ENCODE measurements around the gene FRK. TPM values are rescaled to one million over a fixed set of nuclear protein-coding genes. Genes with fewer than 3 reads are reported as not detected.

FRK gene
- total and polyA plus RNA-seq, 8 donors = 1.0 to 23.3 (median 6.2) TPM

GRCh38 chr6:115982453-115982852 lies 78.2 kb downstream of the FRK start:
- Histone ChIP-seq H3K4me1 (no peaks in the 10 kb centered on the region), H3K27ac (no peak overlapping the region), H3K9me3 (no peaks in the 10 kb centered on the region), H3K27me3 (no peaks in the 10 kb centered on the region), H3K36me3 (no peaks in the 10 kb centered on the region), H3K4me3 (no peak overlapping the region)
- DNase-seq = no peak
- TF ChIP-seq CTCF (IDR thresholded peaks at IDR 0.05) = no peak
- no peak for TF ChIP-seq EP300 (IDR thresholded peaks at IDR 0.05)
- TF ChIP-seq POLR2AphosphoS5 (IDR thresholded peaks at IDR 0.05) = no peak
- TF ChIP-seq POLR2A (IDR thresholded peaks at IDR 0.05) = no peak
- intact Hi-C loops (cut with DNase I; ENCODE audit: low total_unique reads) = no loop called here
- WGBS, 5 donors = 90 to 98% (median 97%) methylated on average over 2 of the region's 2 CpGs

GRCh38 chr6:115977220-115977619 lies 83.5 kb downstream of the FRK start:
- no peaks in the 10 kb centered on the region for H3K9me3 ChIP-seq
- H3K4me1 ChIP-seq = no peaks in the 10 kb centered on the region
- H3K27me3 ChIP-seq = no peaks in the 10 kb centered on the region
- no peak overlapping the region for H3K4me3 ChIP-seq
- H3K27ac ChIP-seq = no peak overlapping the region
- WGBS, 5 donors = 40 to 60% (median 44%) methylated on average over 2 of the region's 2 CpGs
- DNase-seq = no peak
- no peak for TF ChIP-seq CTCF (IDR thresholded peaks at IDR 0.05)
- TF ChIP-seq POLR2AphosphoS5 (IDR thresholded peaks at IDR 0.05) = no peak
- no peaks in the 10 kb centered on the region for H3K36me3 ChIP-seq
- intact Hi-C loops (cut with DNase I; ENCODE audit: low total_unique reads) = no loop called here

- Histone ChIP-seq H3K27ac (no peak overlapping the region), H3K27me3 (no peaks in the 10 kb centered on the region), H3K9me3 (no peaks in the 10 kb centered on the region), H3K4me1 (no peaks in the 10 kb centered on the region), H3K4me3 (no peak overlapping the region), H3K36me3 (no peaks in the 10 kb centered on the region)
- WGBS, 5 donors = 78 to 93% (median 89%) methylated on average over 2 of the region's 2 CpGs
- TF ChIP-seq EP300 (IDR thresholded peaks at IDR 0.05) (no peak), POLR2A (IDR thresholded peaks at IDR 0.05) (no peak), CTCF (IDR thresholded peaks at IDR 0.05) (no peak), POLR2AphosphoS5 (IDR thresholded peaks at IDR 0.05) (no peak)
- intact Hi-C loops (cut with DNase I; ENCODE audit: low total_unique reads) = no loop called here
- no peak for DNase-seq
Measured at GRCh38 chr6:115976321-115976870, 84.3 kb downstream of the FRK start.

- Histone ChIP-seq H3K27me3 (no peaks in the 10 kb centered on the region), H3K4me1 (peaks cover 0 to 7% (median 2%) of the 10 kb centered on the region in 4 donors), H3K27ac (no peak overlapping the region), H3K36me3 (no peaks in the 10 kb centered on the region), H3K4me3 (no peak overlapping the region), H3K9me3 (no peaks in the 10 kb centered on the region)
- DNase-seq = no peak
- intact Hi-C loops (cut with DNase I; ENCODE audit: low total_unique reads) = no loop called here
- WGBS, 5 donors = 84 to 96% (median 90%) methylated on average over 2 of the region's 2 CpGs
- no peak for TF ChIP-seq CTCF (IDR thresholded peaks at IDR 0.05)
- TF ChIP-seq POLR2A (IDR thresholded peaks at IDR 0.05) = no peak
- no peak for TF ChIP-seq POLR2AphosphoS5 (IDR thresholded peaks at IDR 0.05)
- TF ChIP-seq EP300 (IDR thresholded peaks at IDR 0.05) = no peak
Measured at GRCh38 chr6:115972679-115973078, 88.0 kb downstream of the FRK start.

Data from stomach (tissue), 9 donors.